ENCODE measurements around the gene SLC2A13. TPM values are rescaled to one million over a fixed set of nuclear protein-coding genes. Genes with fewer than 3 reads are reported as not detected.
A peak's percentile ranks its signal among the peaks of the same experiment; 100 is the strongest.
"Not testable (repeated sequence)": the region's sequence is repeated elsewhere in the genome, so short reads cannot be mapped to it uniquely, and the experiment has no call there.

SLC2A13 gene
- total RNA-seq, 2 experiments from 2014 or later, result 4.9 to 5.6 TPM

GRCh38 chr12:39966256-39966655 is 139.6 kb downstream of the SLC2A13 start:
- Mint-ChIP-seq H3K27ac (no peak overlapping the region), H3K4me1 (no peaks in the 10 kb centered on the region), H3K9me3 (peaks cover 4% of the 10 kb centered on the region), H3K27me3 (no peaks in the 10 kb centered on the region), H3K4me3 (no peak overlapping the region), H3K36me3 (peaks cover 4% of the 10 kb centered on the region)
- DNase-seq, result no peak

GRCh38 chr12:39959467-39959866 is 146.4 kb downstream of the SLC2A13 start:
- Mint-ChIP-seq H3K4me3 (no peak overlapping the region), H3K36me3 (no peaks in the 10 kb centered on the region), H3K27me3 (no peaks in the 10 kb centered on the region), H3K9me3 (no peaks in the 10 kb centered on the region), H3K27ac (no peak overlapping the region), H3K4me1 (no peaks in the 10 kb centered on the region)
- no peak for DNase-seq

GRCh38 chr12:39959031-39959430 is 146.8 kb downstream of the SLC2A13 start:
- Mint-ChIP-seq H3K36me3 (no peaks in the 10 kb centered on the region), H3K27ac (no peak overlapping the region), H3K9me3 (no peaks in the 10 kb centered on the region), H3K4me3 (no peak overlapping the region), H3K27me3 (no peaks in the 10 kb centered on the region), H3K4me1 (no peaks in the 10 kb centered on the region)
- DNase-seq, result no peak

GRCh38 chr12:39958377-39958776 is 147.5 kb downstream of the SLC2A13 start:
- Mint-ChIP-seq H3K4me1 (no peaks in the 10 kb centered on the region), H3K27ac (no peak overlapping the region), H3K4me3 (no peak overlapping the region), H3K36me3 (no peaks in the 10 kb centered on the region), H3K9me3 (no peaks in the 10 kb centered on the region), H3K27me3 (no peaks in the 10 kb centered on the region)
- DNase-seq, result no peak

- H3K27ac Mint-ChIP-seq, result no peak overlapping the region
These were observed 149.2 kb downstream of the SLC2A13 start for GRCh38 chr12:39956725-39957124.

GRCh38 chr12:39946361-39947280 is 159.3 kb downstream of the SLC2A13 start:
- DNase-seq, result no peak
- Mint-ChIP-seq H3K9me3 (peaks cover 7% of the 10 kb centered on the region), H3K36me3 (peaks cover 17% of the 10 kb centered on the region), H3K4me1 (no peaks in the 10 kb centered on the region), H3K27ac (no peak overlapping the region), H3K27me3 (no peaks in the 10 kb centered on the region), H3K4me3 (no peak overlapping the region)

More at GRCh38 chr12:39956725-39957124, 149.2 kb downstream of the SLC2A13 start:
- no peak for DNase-seq
- Mint-ChIP-seq H3K4me1 (no peaks in the 10 kb centered on the region), H3K9me3 (no peaks in the 10 kb centered on the region), H3K36me3 (no peaks in the 10 kb centered on the region), H3K27me3 (no peaks in the 10 kb centered on the region), H3K4me3 (no peak overlapping the region)

GRCh38 chr12:39937119-39937518 is 168.8 kb downstream of the SLC2A13 start:
- no peak overlapping the region for H3K27ac Mint-ChIP-seq
- no peaks in the 10 kb centered on the region for H3K27me3 Mint-ChIP-seq
- H3K9me3 Mint-ChIP-seq, result peaks cover 6% of the 10 kb centered on the region
- H3K4me3 Mint-ChIP-seq, result no peak overlapping the region
- no peak for DNase-seq
- H3K36me3 Mint-ChIP-seq, result no peaks in the 10 kb centered on the region
- peaks cover 2% of the 10 kb centered on the region for H3K4me1 Mint-ChIP-seq

GRCh38 chr12:39935839-39936238 is 170.0 kb downstream of the SLC2A13 start:
- Mint-ChIP-seq H3K4me1 (peaks cover 5% of the 10 kb centered on the region), H3K36me3 (no peaks in the 10 kb centered on the region), H3K27me3 (no peaks in the 10 kb centered on the region), H3K27ac (no peak overlapping the region), H3K9me3 (no peaks in the 10 kb centered on the region), H3K4me3 (no peak overlapping the region)
- DNase-seq, result no peak

GRCh38 chr12:39935275-39935674 is 170.6 kb downstream of the SLC2A13 start:
- no peak overlapping the region for H3K4me3 Mint-ChIP-seq
- no peak overlapping the region for H3K27ac Mint-ChIP-seq
- H3K9me3 Mint-ChIP-seq, result no peaks in the 10 kb centered on the region
- H3K27me3 Mint-ChIP-seq, result no peaks in the 10 kb centered on the region
- peaks cover 5% of the 10 kb centered on the region for H3K4me1 Mint-ChIP-seq
- no peak for DNase-seq
- no peaks in the 10 kb centered on the region for H3K36me3 Mint-ChIP-seq

GRCh38 chr12:39931857-39932256 is 174.0 kb downstream of the SLC2A13 start:
- no peak overlapping the region for H3K27ac Mint-ChIP-seq
- no peaks in the 10 kb centered on the region for H3K9me3 Mint-ChIP-seq
- peaks cover 7% of the 10 kb centered on the region for H3K4me1 Mint-ChIP-seq
- no peaks in the 10 kb centered on the region for H3K27me3 Mint-ChIP-seq
- DNase-seq, result no peak
- no peak overlapping the region for H3K4me3 Mint-ChIP-seq
- no peaks in the 10 kb centered on the region for H3K36me3 Mint-ChIP-seq

- Mint-ChIP-seq H3K27me3 (no peaks in the 10 kb centered on the region), H3K36me3 (no peaks in the 10 kb centered on the region), H3K9me3 (no peaks in the 10 kb centered on the region), H3K4me3 (no peak overlapping the region), H3K4me1 (peaks cover 8% of the 10 kb centered on the region), H3K27ac (peak overlapping the region; percentile 4)
- DNase-seq, result no peak
These were observed 174.7 kb downstream of the SLC2A13 start for GRCh38 chr12:39931231-39931630.

GRCh38 chr12:39930101-39930500 is 175.8 kb downstream of the SLC2A13 start:
- Mint-ChIP-seq H3K27me3 (no peaks in the 10 kb centered on the region), H3K4me1 (peaks cover 6% of the 10 kb centered on the region)

GRCh38 chr12:39928181-39928899 is 177.5 kb downstream of the SLC2A13 start:
- Mint-ChIP-seq H3K36me3 (no peaks in the 10 kb centered on the region), H3K27ac (no peak overlapping the region), H3K4me1 (peaks cover 6% of the 10 kb centered on the region), H3K27me3 (no peaks in the 10 kb centered on the region), H3K9me3 (no peaks in the 10 kb centered on the region), H3K4me3 (no peak overlapping the region)
- no peak for DNase-seq

More at GRCh38 chr12:39930101-39930500, 175.8 kb downstream of the SLC2A13 start:
- Mint-ChIP-seq H3K9me3 (no peaks in the 10 kb centered on the region), H3K4me3 (no peak overlapping the region), H3K27ac (no peak overlapping the region), H3K36me3 (no peaks in the 10 kb centered on the region)
- no peak for DNase-seq

GRCh38 chr12:39923364-39923763 is 182.5 kb downstream of the SLC2A13 start:
- Mint-ChIP-seq H3K36me3 (no peaks in the 10 kb centered on the region), H3K27ac (no peak overlapping the region), H3K4me1 (peaks cover 3% of the 10 kb centered on the region), H3K9me3 (no peaks in the 10 kb centered on the region), H3K27me3 (no peaks in the 10 kb centered on the region), H3K4me3 (no peak overlapping the region)
- DNase-seq, result no peak

- not testable (repeated sequence) for H3K36me3 Mint-ChIP-seq, DNase-seq
These were observed 183.3 kb downstream of the SLC2A13 start for GRCh38 chr12:39922598-39922997.

More at GRCh38 chr12:39922598-39922997, 183.3 kb downstream of the SLC2A13 start:
- not testable (repeated sequence) for H3K27ac Mint-ChIP-seq, H3K27me3 Mint-ChIP-seq, H3K4me1 Mint-ChIP-seq, H3K4me3 Mint-ChIP-seq, H3K9me3 Mint-ChIP-seq

Measured in activated naive CD8-positive, alpha-beta T cell treated with anti-CD3 and anti-CD28 coated beads for 36 hours (primary cell).